Measurements from ENCODE around the gene PPP6R2. TPM values are rescaled to one million over a fixed set of nuclear protein-coding genes. Genes with fewer than 3 reads are reported as not detected.

The PPP6R2 gene
- total and polyA plus RNA-seq, 2 of the 8 experiments (the other 6 are each of a cell fraction or from before 2014, with no cell fraction given) = 25.0 to 32.2 TPM

GRCh38 chr22:50306753-50307749 is 36.1 kb upstream of the PPP6R2 start, which contains the start of gene PLXNB2 (continued):
- TF ChIP-seq POU5F1 (IDR thresholded peaks at IDR 0.05; ENCODE audit: low read depth, low read length) (no peak), RBBP5 (IDR thresholded peaks at IDR 0.05; ENCODE audit: borderline replicate concordance, low read depth, low read length) (peak; percentile 60; the same call in 1 of the 2 replicates), YY1 (IDR thresholded peaks at IDR 0.05; ENCODE audit: low read depth, low read length) (peak; percentile 54; the same call in 1 of the 2 replicates), ASH2L (IDR thresholded peaks at IDR 0.05; ENCODE audit: low read length) (no peak), POLR2A (IDR thresholded peaks at IDR 0.05; ENCODE audit: control extremely low read depth in 1 of 2, low read depth in 2 of 2, low read length in 2 of 2) (0 out of 3 replicates have a peak, but pooled peaks of 1 of the 2 experiments have one; percentile 20)
